ENCODE data around the gene EOMES.

EOMES gene

GRCh38 chr3:27699067-27699466 lies 23.1 kb downstream of the EOMES start:
- Histone ChIP-seq H3K9me3 (ENCODE audit: control insufficient read depth, insufficient read depth, low read length) (no peaks in the 10 kb centered on the region), H3K27me3 (ENCODE audit: control insufficient read depth, insufficient read depth, low read length) (no peaks in the 10 kb centered on the region), H3K36me3 (ENCODE audit: control insufficient read depth, insufficient read depth, low read length) (no peaks in the 10 kb centered on the region), H3K9ac (ENCODE audit: low read depth, low read length) (no peak overlapping the region), H3K4me1 (ENCODE audit: control insufficient read depth, insufficient read depth, low read length) (no peaks in the 10 kb centered on the region), H3K4me3 (ENCODE audit: low read depth, low read length) (no peak overlapping the region)

DNA sequence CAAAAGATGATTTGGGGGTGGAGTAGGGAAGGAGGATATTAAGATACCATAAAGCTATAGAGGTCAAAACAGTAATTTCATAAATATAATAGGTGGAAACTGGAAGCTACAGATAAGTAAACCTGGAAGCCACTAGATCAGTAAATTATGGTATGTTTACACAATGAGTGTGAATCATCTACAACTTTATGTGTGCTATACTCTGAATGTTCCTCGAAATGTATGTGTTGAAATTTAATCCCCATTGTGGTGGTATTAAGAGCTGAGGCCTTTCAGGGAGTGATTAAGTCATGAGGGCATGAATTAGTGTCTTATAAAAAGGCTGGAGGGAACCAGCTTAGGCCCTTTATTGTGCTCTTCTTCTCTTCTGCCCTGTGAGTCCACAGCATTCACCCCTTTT lies 25.2 kb downstream of the EOMES start:
- Histone ChIP-seq H3K4me1 (ENCODE audit: control insufficient read depth, insufficient read depth, low read length) (no peaks in the 10 kb centered on the region), H3K9me3 (ENCODE audit: control insufficient read depth, insufficient read depth, low read length) (no peaks in the 10 kb centered on the region), H3K9ac (ENCODE audit: low read depth, low read length) (no peak overlapping the region), H3K27me3 (ENCODE audit: control insufficient read depth, insufficient read depth, low read length) (no peaks in the 10 kb centered on the region), H3K36me3 (ENCODE audit: control insufficient read depth, insufficient read depth, low read length) (no peaks in the 10 kb centered on the region), H3K4me3 (ENCODE audit: low read depth, low read length) (no peak overlapping the region)

GRCh38 chr3:27695636-27696035 lies 26.5 kb downstream of the EOMES start:
- Histone ChIP-seq H3K4me3 (ENCODE audit: low read depth, low read length) (no peak overlapping the region), H3K36me3 (ENCODE audit: control insufficient read depth, insufficient read depth, low read length) (no peaks in the 10 kb centered on the region), H3K27me3 (ENCODE audit: control insufficient read depth, insufficient read depth, low read length) (no peaks in the 10 kb centered on the region), H3K9me3 (ENCODE audit: control insufficient read depth, insufficient read depth, low read length) (no peaks in the 10 kb centered on the region), H3K9ac (ENCODE audit: low read depth, low read length) (no peak overlapping the region), H3K4me1 (ENCODE audit: control insufficient read depth, insufficient read depth, low read length) (no peaks in the 10 kb centered on the region)

DNA sequence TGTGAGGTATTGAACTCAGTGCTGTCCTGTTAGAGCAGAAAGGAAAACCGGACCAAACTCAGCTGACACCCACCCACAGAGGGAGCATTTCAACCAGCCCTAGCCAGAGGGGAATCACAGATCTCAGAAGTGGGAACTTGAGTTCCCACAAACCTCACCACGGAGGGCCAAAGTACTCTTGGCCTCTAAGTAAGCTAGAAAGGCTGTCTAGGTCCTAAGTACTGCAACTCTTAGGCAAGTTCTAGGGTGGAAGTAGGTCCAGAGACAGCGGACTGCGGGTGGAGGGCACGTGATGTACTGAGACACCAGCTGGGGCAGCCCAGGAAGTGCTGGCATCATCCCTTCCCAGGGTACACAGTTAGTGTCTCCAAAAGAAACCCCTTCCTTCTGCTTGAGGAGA lies 34.1 kb downstream of the EOMES start:
- no peaks in the 10 kb centered on the region for H3K9me3 ChIP-seq (ENCODE audit: control insufficient read depth, insufficient read depth, low read length)
- no peak overlapping the region for H3K9ac ChIP-seq (ENCODE audit: low read depth, low read length)
- H3K4me1 ChIP-seq (ENCODE audit: control insufficient read depth, insufficient read depth, low read length): no peaks in the 10 kb centered on the region
- no peak overlapping the region for H3K4me3 ChIP-seq (ENCODE audit: low read depth, low read length)
- H3K27me3 ChIP-seq (ENCODE audit: control insufficient read depth, insufficient read depth, low read length): no peaks in the 10 kb centered on the region
- H3K36me3 ChIP-seq (ENCODE audit: control insufficient read depth, insufficient read depth, low read length): no peaks in the 10 kb centered on the region

DNA sequence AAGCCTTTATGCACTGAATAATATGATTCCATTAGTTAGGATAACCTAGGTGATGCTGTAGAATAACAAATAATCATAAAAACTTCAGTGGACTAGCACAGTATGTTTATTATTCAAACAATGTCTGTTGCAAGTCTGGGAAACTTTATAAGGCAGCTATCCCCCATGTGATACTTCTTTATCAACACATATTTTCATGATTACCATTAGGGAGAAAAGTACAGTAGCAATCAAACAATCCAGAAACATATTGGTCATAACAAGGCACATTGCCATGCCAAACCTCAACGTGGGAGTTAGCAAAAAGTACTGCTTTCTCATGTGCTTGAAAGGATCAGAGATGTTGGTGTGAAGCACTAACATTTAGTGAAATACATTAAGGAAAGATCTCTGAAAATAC lies 35.5 kb downstream of the EOMES start:
- Histone ChIP-seq H3K36me3 (ENCODE audit: control insufficient read depth, insufficient read depth, low read length) (no peaks in the 10 kb centered on the region), H3K4me1 (ENCODE audit: control insufficient read depth, insufficient read depth, low read length) (no peaks in the 10 kb centered on the region), H3K9ac (ENCODE audit: low read depth, low read length) (no peak overlapping the region), H3K4me3 (ENCODE audit: low read depth, low read length) (no peak overlapping the region), H3K9me3 (ENCODE audit: control insufficient read depth, insufficient read depth, low read length) (no peaks in the 10 kb centered on the region), H3K27me3 (ENCODE audit: control insufficient read depth, insufficient read depth, low read length) (no peaks in the 10 kb centered on the region)

DNA sequence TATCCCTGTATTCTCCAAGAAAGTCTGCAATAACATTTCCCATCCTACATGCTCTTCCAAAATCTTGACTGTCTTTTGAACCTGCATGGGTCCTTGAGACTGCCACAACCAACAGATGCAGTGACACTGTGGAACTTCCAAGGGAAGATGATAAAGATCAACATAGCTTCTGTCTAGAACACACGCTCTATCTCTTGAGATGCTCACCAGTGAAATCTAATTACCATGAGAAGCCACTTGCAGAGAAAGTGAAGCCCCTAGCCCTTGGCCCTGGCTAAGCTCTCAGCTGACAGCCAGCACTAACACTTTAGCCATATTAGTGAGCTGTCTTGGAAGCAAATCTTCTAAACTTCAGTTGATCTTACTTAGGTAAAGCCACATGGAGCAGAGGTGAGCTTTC lies 36.6 kb downstream of the EOMES start:
- Histone ChIP-seq H3K9ac (ENCODE audit: low read depth, low read length) (no peak overlapping the region), H3K27me3 (ENCODE audit: control insufficient read depth, insufficient read depth, low read length) (no peaks in the 10 kb centered on the region), H3K36me3 (ENCODE audit: control insufficient read depth, insufficient read depth, low read length) (no peaks in the 10 kb centered on the region), H3K4me3 (ENCODE audit: low read depth, low read length) (no peak overlapping the region), H3K4me1 (ENCODE audit: control insufficient read depth, insufficient read depth, low read length) (peaks cover 4% of the 10 kb centered on the region), H3K9me3 (ENCODE audit: control insufficient read depth, insufficient read depth, low read length) (no peaks in the 10 kb centered on the region)

- H3K4me3 ChIP-seq (ENCODE audit: low read depth, low read length): no peak overlapping the region
These were observed 37.8 kb downstream of the EOMES start for GRCh38 chr3:27684302-27684701.

DNA sequence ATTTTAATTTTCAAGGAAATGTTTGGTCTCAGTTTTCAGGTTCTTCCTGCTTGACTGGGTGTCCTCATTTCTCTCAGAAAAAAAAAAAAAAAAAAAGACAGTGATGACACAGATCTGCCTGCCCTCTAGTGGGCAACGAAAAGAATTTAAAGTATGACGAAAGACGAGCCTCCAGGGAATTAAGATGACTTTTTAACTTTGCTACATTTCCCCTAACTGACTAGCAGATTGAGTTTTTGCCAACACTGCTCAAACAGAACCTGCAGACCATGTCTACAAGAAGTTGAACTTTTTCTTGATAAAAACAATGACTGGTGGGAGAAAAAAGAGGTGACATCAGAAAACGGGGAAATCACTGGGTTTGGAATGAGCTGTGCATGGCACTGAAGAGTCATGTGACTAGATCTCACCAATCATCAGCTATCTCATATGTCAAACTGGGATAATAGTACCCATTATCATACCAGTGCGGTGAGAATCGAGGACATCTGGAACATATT lies 40.8 kb downstream of the EOMES start:
- Histone ChIP-seq H3K27me3 (ENCODE audit: control insufficient read depth, insufficient read depth, low read length) (no peaks in the 10 kb centered on the region), H3K4me3 (ENCODE audit: low read depth, low read length) (peak overlapping the region; percentile 6), H3K9ac (ENCODE audit: low read depth, low read length) (no peak overlapping the region), H3K36me3 (ENCODE audit: control insufficient read depth, insufficient read depth, low read length) (no peaks in the 10 kb centered on the region), H3K4me1 (ENCODE audit: control insufficient read depth, insufficient read depth, low read length) (peaks cover 4% of the 10 kb centered on the region), H3K9me3 (ENCODE audit: control insufficient read depth, insufficient read depth, low read length) (no peaks in the 10 kb centered on the region)

More at GRCh38 chr3:27684302-27684701, 37.8 kb downstream of the EOMES start:
- no peaks in the 10 kb centered on the region for H3K27me3 ChIP-seq (ENCODE audit: control insufficient read depth, insufficient read depth, low read length)
- H3K36me3 ChIP-seq (ENCODE audit: control insufficient read depth, insufficient read depth, low read length): no peaks in the 10 kb centered on the region
- no peak overlapping the region for H3K9ac ChIP-seq (ENCODE audit: low read depth, low read length)
- H3K4me1 ChIP-seq (ENCODE audit: control insufficient read depth, insufficient read depth, low read length): peaks cover 4% of the 10 kb centered on the region
- H3K9me3 ChIP-seq (ENCODE audit: control insufficient read depth, insufficient read depth, low read length): no peaks in the 10 kb centered on the region

GRCh38 chr3:27680517-27681246 lies 41.4 kb downstream of the EOMES start:
- Histone ChIP-seq H3K9me3 (ENCODE audit: control insufficient read depth, insufficient read depth, low read length) (no peaks in the 10 kb centered on the region), H3K36me3 (ENCODE audit: control insufficient read depth, insufficient read depth, low read length) (no peaks in the 10 kb centered on the region), H3K4me3 (ENCODE audit: low read depth, low read length) (peak overlapping the region; percentile 1), H3K4me1 (ENCODE audit: control insufficient read depth, insufficient read depth, low read length) (peaks cover 4% of the 10 kb centered on the region), H3K27me3 (ENCODE audit: control insufficient read depth, insufficient read depth, low read length) (no peaks in the 10 kb centered on the region), H3K9ac (ENCODE audit: low read depth, low read length) (peak overlapping the region; percentile 8)

DNA sequence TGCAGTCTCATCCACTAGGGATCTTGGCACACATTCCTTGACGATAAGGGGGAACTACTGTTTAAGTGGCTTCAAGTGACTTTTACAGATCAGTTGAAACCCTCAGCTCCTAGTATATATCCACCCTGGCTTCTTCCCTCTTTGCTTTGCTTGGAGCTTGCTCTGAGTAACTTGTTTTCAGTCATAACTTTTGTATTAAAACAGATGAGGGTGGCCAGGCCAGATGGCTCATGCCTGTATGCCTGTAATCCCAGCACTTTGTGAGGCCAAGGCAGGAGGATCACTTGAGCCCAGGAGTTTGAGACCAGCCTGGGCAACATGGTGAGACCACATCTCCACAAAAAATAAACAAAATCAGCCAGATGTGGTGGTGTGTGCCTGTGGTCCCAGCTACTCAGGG lies 42.4 kb downstream of the EOMES start:
- Histone ChIP-seq H3K9me3 (ENCODE audit: control insufficient read depth, insufficient read depth, low read length) (no peaks in the 10 kb centered on the region), H3K36me3 (ENCODE audit: control insufficient read depth, insufficient read depth, low read length) (no peaks in the 10 kb centered on the region), H3K4me1 (ENCODE audit: control insufficient read depth, insufficient read depth, low read length) (peaks cover 4% of the 10 kb centered on the region), H3K4me3 (ENCODE audit: low read depth, low read length) (no peak overlapping the region), H3K27me3 (ENCODE audit: control insufficient read depth, insufficient read depth, low read length) (no peaks in the 10 kb centered on the region), H3K9ac (ENCODE audit: low read depth, low read length) (no peak overlapping the region)

- H3K4me1 ChIP-seq (ENCODE audit: control insufficient read depth, insufficient read depth, low read length): peaks cover 4% of the 10 kb centered on the region
- no peaks in the 10 kb centered on the region for H3K36me3 ChIP-seq (ENCODE audit: control insufficient read depth, insufficient read depth, low read length)
- H3K9me3 ChIP-seq (ENCODE audit: control insufficient read depth, insufficient read depth, low read length): no peaks in the 10 kb centered on the region
- H3K4me3 ChIP-seq (ENCODE audit: low read depth, low read length): no peak overlapping the region
- no peak overlapping the region for H3K9ac ChIP-seq (ENCODE audit: low read depth, low read length)
- H3K27me3 ChIP-seq (ENCODE audit: control insufficient read depth, insufficient read depth, low read length): no peaks in the 10 kb centered on the region
These were observed 43.9 kb downstream of the EOMES start for GRCh38 chr3:27678234-27678633.

GRCh38 chr3:27677565-27677964 lies 44.6 kb downstream of the EOMES start:
- H3K4me1 ChIP-seq (ENCODE audit: control insufficient read depth, insufficient read depth, low read length): peaks cover 4% of the 10 kb centered on the region
- H3K36me3 ChIP-seq (ENCODE audit: control insufficient read depth, insufficient read depth, low read length): no peaks in the 10 kb centered on the region
- no peaks in the 10 kb centered on the region for H3K27me3 ChIP-seq (ENCODE audit: control insufficient read depth, insufficient read depth, low read length)
- H3K4me3 ChIP-seq (ENCODE audit: low read depth, low read length): no peak overlapping the region
- no peaks in the 10 kb centered on the region for H3K9me3 ChIP-seq (ENCODE audit: control insufficient read depth, insufficient read depth, low read length)
- H3K9ac ChIP-seq (ENCODE audit: low read depth, low read length): no peak overlapping the region
